ENCODE data around the gene ZFP69B. TPM values are rescaled to one million over a fixed set of nuclear protein-coding genes. Genes with fewer than 3 reads are reported as not detected.

ZFP69B gene
- total RNA-seq, 2 experiments from 2014 or later: 1.8 to 2.4 TPM

GRCh38 chr1:40404670-40405462, 45.4 kb upstream of the ZFP69B start:
- Mint-ChIP-seq H3K9me3 (no peaks in the 10 kb centered on the region), H3K27ac (peak overlapping the region; percentile 86), H3K4me1 (ENCODE audit: low read depth) (peaks cover 63% of the 10 kb centered on the region), H3K4me3 (peak overlapping the region; percentile 50), H3K36me3 (ENCODE audit: low read depth) (peaks cover 68% of the 10 kb centered on the region), H3K27me3 (no peaks in the 10 kb centered on the region)
- POLR2A ChIA-PET: interaction anchor here (0.6 to 3.5 kb wide), 13 partner anchors 9 to 261 kb away, joined by 3 to 35 read pairs (median 13); partner anchors contain the start of genes COL9A2, SMAP2 and ZMPSTE24
- TF ChIP-seq, protein P1, sequence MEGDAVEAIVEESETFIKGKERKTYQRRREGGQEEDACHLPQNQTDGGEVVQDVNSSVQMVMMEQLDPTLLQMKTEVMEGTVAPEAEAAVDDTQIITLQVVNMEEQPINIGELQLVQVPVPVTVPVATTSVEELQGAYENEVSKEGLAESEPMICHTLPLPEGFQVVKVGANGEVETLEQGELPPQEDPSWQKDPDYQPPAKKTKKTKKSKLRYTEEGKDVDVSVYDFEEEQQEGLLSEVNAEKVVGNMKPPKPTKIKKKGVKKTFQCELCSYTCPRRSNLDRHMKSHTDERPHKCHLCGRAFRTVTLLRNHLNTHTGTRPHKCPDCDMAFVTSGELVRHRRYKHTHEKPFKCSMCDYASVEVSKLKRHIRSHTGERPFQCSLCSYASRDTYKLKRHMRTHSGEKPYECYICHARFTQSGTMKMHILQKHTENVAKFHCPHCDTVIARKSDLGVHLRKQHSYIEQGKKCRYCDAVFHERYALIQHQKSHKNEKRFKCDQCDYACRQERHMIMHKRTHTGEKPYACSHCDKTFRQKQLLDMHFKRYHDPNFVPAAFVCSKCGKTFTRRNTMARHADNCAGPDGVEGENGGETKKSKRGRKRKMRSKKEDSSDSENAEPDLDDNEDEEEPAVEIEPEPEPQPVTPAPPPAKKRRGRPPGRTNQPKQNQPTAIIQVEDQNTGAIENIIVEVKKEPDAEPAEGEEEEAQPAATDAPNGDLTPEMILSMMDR (IDR thresholded peaks at IDR 0.05): peak; percentile 94
- ATAC-seq (ENCODE audit: poor library complexity) (peak; percentile 81), DNase-seq (peak in 7 of 14 experiments; percentile 25 to 86 (median 65))
- Histone ChIP-seq H3K9me3 (ENCODE audit: control insufficient read depth in 1 of 2, insufficient read depth in 1 of 2, low read length in 2 of 2) (no peaks in the 10 kb centered on the region), H3K36me3 (ENCODE audit: insufficient read depth, low read length) (peaks cover 39% of the 10 kb centered on the region), H3K27ac (ENCODE audit: low read depth in 1 of 2, low read length in 2 of 2) (peak overlapping the region; percentile 33 to 48), H3K4me1 (ENCODE audit: insufficient read depth, low read length) (peaks cover 47% of the 10 kb centered on the region), H3K4me3 (ENCODE audit: low read length) (no peak overlapping the region), H3K27me3 (ENCODE audit: control insufficient read depth in 1 of 2, insufficient read depth in 2 of 2, low read length in 2 of 2) (no peaks in the 10 kb centered on the region)
- intact Hi-C loops (cut with DNase I, micrococcal nuclease): loop anchor here (1.0 to 5.0 kb wide), 10 partner anchors 10 to 261 kb away; partner anchors contain the start of gene SMAP2 (in 2 of the 2)
- CTCF ChIA-PET: interaction anchor here (0.6 to 3.9 kb wide), 28 partner anchors 10 to 326 kb away, joined by 3 to 53 read pairs (median 4); partner anchors contain the start of genes SMAP2 and ZNF684

- H3K36me3 Mint-ChIP-seq (ENCODE audit: low read depth): peaks cover 69% of the 10 kb centered on the region
- no peaks in the 10 kb centered on the region for H3K9me3 Mint-ChIP-seq
- no peak overlapping the region for H3K4me3 Mint-ChIP-seq
- TF ChIP-seq, protein P1 (IDR thresholded peaks at IDR 0.05): no peak
- ChIA-PET CTCF (interaction anchor here (1.1 to 3.9 kb wide), 10 partner anchors 14 to 223 kb away, joined by 3 to 53 read pairs (median 16); partner anchors contain the start of gene SMAP2), POLR2A (interaction anchor here (1.1 to 3.5 kb wide), 5 partner anchors 17 to 253 kb away, joined by 3 to 35 read pairs (median 19); partner anchors contain the start of genes SMAP2 and ZMPSTE24)
- Histone ChIP-seq H3K4me1 (ENCODE audit: insufficient read depth, low read length) (peaks cover 38% of the 10 kb centered on the region), H3K27me3 (ENCODE audit: control insufficient read depth in 1 of 2, insufficient read depth in 2 of 2, low read length in 2 of 2) (no peaks in the 10 kb centered on the region), H3K4me3 (ENCODE audit: low read length) (no peak overlapping the region), H3K9me3 (ENCODE audit: control insufficient read depth in 1 of 2, insufficient read depth in 1 of 2, low read length in 2 of 2) (no peaks in the 10 kb centered on the region), H3K27ac (ENCODE audit: low read depth in 1 of 2, low read length in 2 of 2) (no peak overlapping the region), H3K36me3 (ENCODE audit: insufficient read depth, low read length) (peaks cover 49% of the 10 kb centered on the region)
- H3K4me1 Mint-ChIP-seq (ENCODE audit: low read depth): peaks cover 61% of the 10 kb centered on the region
- intact Hi-C loops (cut with DNase I, micrococcal nuclease): loop anchor here (1.0 to 5.0 kb wide), 6 partner anchors 34 to 261 kb away; partner anchors contain the start of gene SMAP2 (in 2 of the 2)
- no peak for ATAC-seq (ENCODE audit: poor library complexity)
- H3K27ac Mint-ChIP-seq: peak overlapping the region; percentile 86
- H3K27me3 Mint-ChIP-seq: no peaks in the 10 kb centered on the region
- no peak for DNase-seq
These were observed 44.5 kb upstream of the ZFP69B start for GRCh38 chr1:40405812-40406211.

GRCh38 chr1:40407453-40407852, 42.8 kb upstream of the ZFP69B start:
- Histone ChIP-seq H3K4me1 (ENCODE audit: insufficient read depth, low read length) (peaks cover 26% of the 10 kb centered on the region), H3K4me3 (ENCODE audit: low read length) (no peak overlapping the region), H3K27me3 (ENCODE audit: control insufficient read depth in 1 of 2, insufficient read depth in 2 of 2, low read length in 2 of 2) (no peaks in the 10 kb centered on the region), H3K36me3 (ENCODE audit: insufficient read depth, low read length) (peaks cover 64% of the 10 kb centered on the region), H3K27ac (ENCODE audit: low read depth in 1 of 2, low read length in 2 of 2) (no peak overlapping the region), H3K9me3 (ENCODE audit: control insufficient read depth in 1 of 2, insufficient read depth in 1 of 2, low read length in 2 of 2) (no peaks in the 10 kb centered on the region)
- ATAC-seq (ENCODE audit: poor library complexity) (no peak), DNase-seq (no peak)
- Mint-ChIP-seq H3K36me3 (ENCODE audit: low read depth) (peaks cover 77% of the 10 kb centered on the region), H3K27ac (no peak overlapping the region), H3K4me3 (no peak overlapping the region), H3K4me1 (ENCODE audit: low read depth) (peaks cover 58% of the 10 kb centered on the region), H3K27me3 (no peaks in the 10 kb centered on the region), H3K9me3 (no peaks in the 10 kb centered on the region)
- ChIA-PET CTCF (interaction anchor here (2.1 kb wide), 1 partner anchor 69 kb away, joined by 10 read pairs; no protein-coding TSS in a partner anchor), POLR2A (interaction anchor here (0.5 to 0.9 kb wide), 4 partner anchors 13 to 353 kb away, joined by 3 to 6 read pairs (median 4); no protein-coding TSS in a partner anchor)
- intact Hi-C loops (cut with DNase I, micrococcal nuclease): loop anchor here (5.0 kb wide), 1 partner anchor 35 kb away; the partner anchor contains the start of gene SMAP2 (in 2 of the 2)
- TF ChIP-seq, protein P1 (IDR thresholded peaks at IDR 0.05): no peak

Measured in CD4-positive, alpha-beta T cell (primary cell).